Measurements from ENCODE around the gene EPB41L3.

EPB41L3 gene

DNA sequence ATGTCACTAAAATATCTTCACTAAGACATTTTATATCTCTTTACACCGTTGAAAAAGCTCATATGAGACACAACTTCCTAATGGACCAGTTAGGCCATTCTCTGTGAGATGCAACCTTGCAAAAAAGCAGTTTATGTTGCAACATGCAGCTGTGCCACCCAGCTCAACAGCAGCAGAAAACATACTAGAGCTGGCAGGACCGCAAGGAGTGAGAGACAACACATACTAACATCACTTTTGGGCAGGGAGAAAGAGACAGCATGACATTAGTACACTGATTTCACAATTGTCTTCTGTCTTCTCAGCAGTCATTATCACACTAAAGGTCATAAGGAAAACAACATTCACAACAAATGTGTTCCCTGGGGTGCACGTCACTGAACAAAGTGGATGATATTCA, 122.9 kb downstream of the EPB41L3 start:
- Histone ChIP-seq H3K9me3 (ENCODE audit: control insufficient read depth, low read length) (no peaks in the 10 kb centered on the region), H3K4me1 (ENCODE audit: control insufficient read depth, insufficient read depth, low read length, poor library complexity, severe bottlenecking) (no peaks in the 10 kb centered on the region), H3K4me3 (ENCODE audit: insufficient read depth, low read depth, low read length, poor library complexity, severe bottlenecking) (no peak overlapping the region), H3K27me3 (replicated peaks; ENCODE audit: control insufficient read depth, insufficient read depth, low read length, poor library complexity, severe bottlenecking) (no peaks in the 10 kb centered on the region), H3K27ac (ENCODE audit: insufficient read depth, low read length, poor library complexity, severe bottlenecking) (no peak overlapping the region), H3K36me3 (ENCODE audit: control insufficient read depth, insufficient read depth, low read length) (no peaks in the 10 kb centered on the region)
- no peak for DNase-seq

- no peak for DNase-seq
- Histone ChIP-seq H3K4me3 (ENCODE audit: insufficient read depth, low read depth, low read length, poor library complexity, severe bottlenecking) (no peak overlapping the region), H3K27me3 (replicated peaks; ENCODE audit: control insufficient read depth, insufficient read depth, low read length, poor library complexity, severe bottlenecking) (no peaks in the 10 kb centered on the region), H3K27ac (ENCODE audit: insufficient read depth, low read length, poor library complexity, severe bottlenecking) (no peak overlapping the region), H3K9me3 (ENCODE audit: control insufficient read depth, low read length) (no peaks in the 10 kb centered on the region), H3K36me3 (ENCODE audit: control insufficient read depth, insufficient read depth, low read length) (no peaks in the 10 kb centered on the region), H3K4me1 (ENCODE audit: control insufficient read depth, insufficient read depth, low read length, poor library complexity, severe bottlenecking) (no peaks in the 10 kb centered on the region)
These were observed 124.2 kb downstream of the EPB41L3 start for GRCh38 chr18:5419601-5420000.

GRCh38 chr18:5419030-5419429, 124.8 kb downstream of the EPB41L3 start:
- Histone ChIP-seq H3K9me3 (ENCODE audit: control insufficient read depth, low read length) (no peaks in the 10 kb centered on the region), H3K27ac (ENCODE audit: insufficient read depth, low read length, poor library complexity, severe bottlenecking) (no peak overlapping the region), H3K4me1 (ENCODE audit: control insufficient read depth, insufficient read depth, low read length, poor library complexity, severe bottlenecking) (no peaks in the 10 kb centered on the region), H3K27me3 (replicated peaks; ENCODE audit: control insufficient read depth, insufficient read depth, low read length, poor library complexity, severe bottlenecking) (no peaks in the 10 kb centered on the region), H3K36me3 (ENCODE audit: control insufficient read depth, insufficient read depth, low read length) (no peaks in the 10 kb centered on the region), H3K4me3 (ENCODE audit: insufficient read depth, low read depth, low read length, poor library complexity, severe bottlenecking) (no peak overlapping the region)
- DNase-seq, result no peak

DNA sequence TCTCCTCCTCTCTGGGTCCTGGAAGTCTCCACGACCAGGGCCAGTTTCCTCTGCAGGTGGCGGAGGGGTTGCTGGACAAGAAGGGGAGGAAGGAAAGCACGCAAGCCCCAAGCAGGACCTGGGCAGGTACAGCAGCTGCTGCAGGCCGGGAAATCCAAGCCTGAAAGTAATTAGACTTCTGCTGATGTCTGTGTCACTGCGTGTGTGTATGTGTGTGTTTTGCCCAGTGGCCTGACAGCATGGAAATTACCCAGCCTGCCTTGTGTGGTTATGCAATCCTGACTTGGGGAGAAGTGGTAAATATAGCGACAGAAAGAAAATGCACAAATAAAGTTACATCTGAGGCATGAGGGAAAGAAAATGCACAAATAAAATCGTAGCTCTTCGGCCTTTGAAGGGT, 126.5 kb downstream of the EPB41L3 start:
- Histone ChIP-seq H3K9me3 (ENCODE audit: control insufficient read depth, low read length) (no peaks in the 10 kb centered on the region), H3K27me3 (replicated peaks; ENCODE audit: control insufficient read depth, insufficient read depth, low read length, poor library complexity, severe bottlenecking) (no peaks in the 10 kb centered on the region), H3K36me3 (ENCODE audit: control insufficient read depth, insufficient read depth, low read length) (no peaks in the 10 kb centered on the region), H3K27ac (ENCODE audit: insufficient read depth, low read length, poor library complexity, severe bottlenecking) (no peak overlapping the region), H3K4me3 (ENCODE audit: insufficient read depth, low read depth, low read length, poor library complexity, severe bottlenecking) (no peak overlapping the region), H3K4me1 (ENCODE audit: control insufficient read depth, insufficient read depth, low read length, poor library complexity, severe bottlenecking) (no peaks in the 10 kb centered on the region)
- no peak for DNase-seq

DNA sequence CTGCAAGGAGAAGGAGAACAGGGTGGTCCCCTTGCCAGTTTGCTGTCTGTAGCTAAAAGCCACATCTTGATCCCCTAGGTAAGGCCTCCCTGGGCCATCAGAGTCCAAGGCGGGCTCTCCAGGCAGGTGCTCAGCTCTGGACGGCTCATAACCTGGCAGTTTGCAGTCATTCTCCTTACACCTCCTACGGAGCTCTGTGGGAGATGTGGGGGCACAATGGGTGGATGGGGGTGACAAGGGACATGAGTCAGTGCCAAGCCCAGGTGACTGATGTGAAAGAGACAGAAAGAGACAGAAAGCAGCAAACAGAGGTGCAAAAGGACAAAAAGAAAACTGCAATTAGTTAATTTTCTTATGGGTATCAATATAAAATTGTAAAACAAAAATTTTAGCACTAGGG, 127.7 kb downstream of the EPB41L3 start:
- Histone ChIP-seq H3K27ac (ENCODE audit: insufficient read depth, low read length, poor library complexity, severe bottlenecking) (no peak overlapping the region), H3K27me3 (replicated peaks; ENCODE audit: control insufficient read depth, insufficient read depth, low read length, poor library complexity, severe bottlenecking) (no peaks in the 10 kb centered on the region), H3K4me3 (ENCODE audit: insufficient read depth, low read depth, low read length, poor library complexity, severe bottlenecking) (no peak overlapping the region), H3K4me1 (ENCODE audit: control insufficient read depth, insufficient read depth, low read length, poor library complexity, severe bottlenecking) (no peaks in the 10 kb centered on the region), H3K9me3 (ENCODE audit: control insufficient read depth, low read length) (no peaks in the 10 kb centered on the region), H3K36me3 (ENCODE audit: control insufficient read depth, insufficient read depth, low read length) (no peaks in the 10 kb centered on the region)
- DNase-seq, result no peak

GRCh38 chr18:5415665-5416064, 128.1 kb downstream of the EPB41L3 start:
- Histone ChIP-seq H3K4me1 (ENCODE audit: control insufficient read depth, insufficient read depth, low read length, poor library complexity, severe bottlenecking) (no peaks in the 10 kb centered on the region), H3K27ac (ENCODE audit: insufficient read depth, low read length, poor library complexity, severe bottlenecking) (no peak overlapping the region), H3K4me3 (ENCODE audit: insufficient read depth, low read depth, low read length, poor library complexity, severe bottlenecking) (no peak overlapping the region), H3K27me3 (replicated peaks; ENCODE audit: control insufficient read depth, insufficient read depth, low read length, poor library complexity, severe bottlenecking) (no peaks in the 10 kb centered on the region), H3K9me3 (ENCODE audit: control insufficient read depth, low read length) (no peaks in the 10 kb centered on the region), H3K36me3 (ENCODE audit: control insufficient read depth, insufficient read depth, low read length) (no peaks in the 10 kb centered on the region)
- no peak for DNase-seq

DNA sequence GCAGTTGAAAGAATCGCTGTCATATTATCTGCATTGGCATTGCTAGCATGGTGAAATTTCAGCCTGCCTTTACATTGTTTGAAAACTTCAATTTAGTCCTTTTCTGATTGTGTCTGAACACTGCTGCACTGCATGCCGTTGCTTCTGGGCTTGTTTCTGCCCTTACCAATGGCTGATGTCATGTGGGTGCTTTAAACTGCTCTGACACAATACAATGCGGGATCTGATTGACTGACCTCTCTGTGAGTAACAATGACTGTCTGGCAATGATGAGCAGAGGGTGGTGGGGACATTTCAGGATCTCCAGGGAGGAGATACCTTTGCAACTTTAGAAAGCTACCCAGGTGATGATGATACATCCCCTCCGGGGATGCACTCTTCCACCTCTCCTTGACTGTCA, 128.8 kb downstream of the EPB41L3 start:
- Histone ChIP-seq H3K36me3 (ENCODE audit: control insufficient read depth, insufficient read depth, low read length) (no peaks in the 10 kb centered on the region), H3K9me3 (ENCODE audit: control insufficient read depth, low read length) (no peaks in the 10 kb centered on the region), H3K4me3 (ENCODE audit: insufficient read depth, low read depth, low read length, poor library complexity, severe bottlenecking) (no peak overlapping the region), H3K27ac (ENCODE audit: insufficient read depth, low read length, poor library complexity, severe bottlenecking) (no peak overlapping the region), H3K4me1 (ENCODE audit: control insufficient read depth, insufficient read depth, low read length, poor library complexity, severe bottlenecking) (no peaks in the 10 kb centered on the region), H3K27me3 (replicated peaks; ENCODE audit: control insufficient read depth, insufficient read depth, low read length, poor library complexity, severe bottlenecking) (no peaks in the 10 kb centered on the region)
- DNase-seq, result no peak

- Histone ChIP-seq H3K4me1 (ENCODE audit: control insufficient read depth, insufficient read depth, low read length, poor library complexity, severe bottlenecking) (no peaks in the 10 kb centered on the region), H3K36me3 (ENCODE audit: control insufficient read depth, insufficient read depth, low read length) (no peaks in the 10 kb centered on the region), H3K27me3 (replicated peaks; ENCODE audit: control insufficient read depth, insufficient read depth, low read length, poor library complexity, severe bottlenecking) (no peaks in the 10 kb centered on the region), H3K4me3 (ENCODE audit: insufficient read depth, low read depth, low read length, poor library complexity, severe bottlenecking) (no peak overlapping the region), H3K9me3 (ENCODE audit: control insufficient read depth, low read length) (no peaks in the 10 kb centered on the region), H3K27ac (ENCODE audit: insufficient read depth, low read length, poor library complexity, severe bottlenecking) (no peak overlapping the region)
- no peak for DNase-seq
These were observed 129.3 kb downstream of the EPB41L3 start for GRCh38 chr18:5414546-5414945.

DNA sequence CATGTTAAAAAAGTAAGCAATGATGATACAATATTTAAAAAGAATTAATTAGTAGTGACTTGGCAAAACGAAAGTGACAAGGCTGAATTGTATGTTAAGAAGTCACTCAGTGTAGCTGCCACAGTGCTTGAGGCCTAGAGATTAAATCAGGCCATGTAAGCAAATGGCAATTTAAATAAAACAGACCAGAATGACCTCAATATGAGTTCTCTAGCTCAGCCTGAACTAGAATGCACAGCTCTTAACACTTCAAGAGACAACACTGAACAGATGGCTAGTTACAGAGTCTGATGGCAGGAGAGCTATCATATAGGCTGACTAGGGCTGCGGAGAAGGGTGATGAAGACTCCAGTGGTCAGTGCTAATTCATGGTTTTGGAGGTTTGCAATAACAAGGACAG, 130.3 kb downstream of the EPB41L3 start:
- no peaks in the 10 kb centered on the region for H3K36me3 ChIP-seq (ENCODE audit: control insufficient read depth, insufficient read depth, low read length)
- no peak overlapping the region for H3K27ac ChIP-seq (ENCODE audit: insufficient read depth, low read length, poor library complexity, severe bottlenecking)
- H3K9me3 ChIP-seq (ENCODE audit: control insufficient read depth, low read length), result no peaks in the 10 kb centered on the region

DNA sequence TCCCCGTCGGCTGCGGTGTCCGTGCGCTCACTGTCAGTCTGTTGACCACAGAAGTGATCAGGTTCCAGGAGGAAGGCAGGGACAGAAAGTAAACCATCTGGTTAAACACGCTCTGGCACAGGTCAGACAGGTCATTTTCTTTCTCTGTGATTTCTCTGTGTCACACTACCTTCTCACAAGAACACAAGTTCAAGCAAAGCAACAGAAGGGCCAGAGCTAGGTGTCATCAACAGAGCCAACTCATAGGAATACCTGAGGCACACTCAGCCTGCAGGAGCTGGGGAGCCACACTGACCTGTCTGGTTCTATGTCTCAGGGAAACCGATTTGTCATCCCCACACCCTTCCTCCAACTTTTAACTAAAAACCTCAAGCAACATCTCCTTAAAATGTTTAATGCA, 133.2 kb downstream of the EPB41L3 start:
- H3K4me3 ChIP-seq (ENCODE audit: insufficient read depth, low read depth, low read length, poor library complexity, severe bottlenecking), result no peak overlapping the region
- no peak overlapping the region for H3K27ac ChIP-seq (ENCODE audit: insufficient read depth, low read length, poor library complexity, severe bottlenecking)
- no peaks in the 10 kb centered on the region for H3K4me1 ChIP-seq (ENCODE audit: control insufficient read depth, insufficient read depth, low read length, poor library complexity, severe bottlenecking)

More for the DNA sequence above, 130.3 kb downstream of the EPB41L3 start:
- DNase-seq, result no peak
- no peaks in the 10 kb centered on the region for H3K4me1 ChIP-seq (ENCODE audit: control insufficient read depth, insufficient read depth, low read length, poor library complexity, severe bottlenecking)
- no peak overlapping the region for H3K4me3 ChIP-seq (ENCODE audit: insufficient read depth, low read depth, low read length, poor library complexity, severe bottlenecking)
- no peaks in the 10 kb centered on the region for H3K27me3 ChIP-seq (replicated peaks; ENCODE audit: control insufficient read depth, insufficient read depth, low read length, poor library complexity, severe bottlenecking)

GRCh38 chr18:5398269-5398668, 145.5 kb downstream of the EPB41L3 start:
- no peak overlapping the region for H3K4me3 ChIP-seq (ENCODE audit: insufficient read depth, low read depth, low read length, poor library complexity, severe bottlenecking)
- DNase-seq, result no peak
- no peaks in the 10 kb centered on the region for H3K27me3 ChIP-seq (replicated peaks; ENCODE audit: control insufficient read depth, insufficient read depth, low read length, poor library complexity, severe bottlenecking)
- H3K27ac ChIP-seq (ENCODE audit: insufficient read depth, low read length, poor library complexity, severe bottlenecking), result no peak overlapping the region
- no peaks in the 10 kb centered on the region for H3K36me3 ChIP-seq (ENCODE audit: control insufficient read depth, insufficient read depth, low read length)
- H3K9me3 ChIP-seq (ENCODE audit: control insufficient read depth, low read length), result no peaks in the 10 kb centered on the region
- H3K4me1 ChIP-seq (ENCODE audit: control insufficient read depth, insufficient read depth, low read length, poor library complexity, severe bottlenecking), result no peaks in the 10 kb centered on the region

More for the DNA sequence above, 133.2 kb downstream of the EPB41L3 start:
- no peaks in the 10 kb centered on the region for H3K27me3 ChIP-seq (replicated peaks; ENCODE audit: control insufficient read depth, insufficient read depth, low read length, poor library complexity, severe bottlenecking)
- no peaks in the 10 kb centered on the region for H3K9me3 ChIP-seq (ENCODE audit: control insufficient read depth, low read length)
- no peak for DNase-seq
- no peaks in the 10 kb centered on the region for H3K36me3 ChIP-seq (ENCODE audit: control insufficient read depth, insufficient read depth, low read length)

All from effector memory CD4-positive, alpha-beta T cell (primary cell).